RKO (cell line): ENCODE data around the gene RABGGTA.

ENCODE experiments used
- DNase-seq: peaks from one replicate; pipeline ENCODE4 v3.0.0-alpha.2; 2016; ENCODE audit warnings: low spot score

Gene RABGGTA

GRCh38 chr14:24216345-24216699 lies 55.1 kb downstream of the RABGGTA start:
- no peak for DNase-seq
